Gastrocnemius medialis (tissue), 4 donors: Measurements from ENCODE around the gene TIGD1.

Source experiments
- CTCF ChIP-seq, 5 experiments: fragments of 450-650 bp in 3 of 5; fragments of 200-600 bp in 2 of 5; sonication (generic) in 2 of 5; IDR thresholded peaks in 4 of 5; conservative IDR thresholded peaks in 1 of 5; 1 replicate in 4 of 5; 2 replicates in 1 of 5; pipeline ENCODE4 v1.5.1; 2016 to 2019; ENCODE audit warnings: antibody characterized with exemption in 5 of 5, mild to moderate bottlenecking in 3 of 5, moderate library complexity in 3 of 5
- POLR2A ChIP-seq, 2 donors: fragments of 450-650 bp; IDR thresholded peaks; one replicate each; pipeline ENCODE4 v1.6.1; 2017; ENCODE audit warnings: antibody characterized with exemption in 2 of 2, mild to moderate bottlenecking in 2 of 2, moderate library complexity in 2 of 2

- no peak for TF ChIP-seq CTCF (IDR thresholded peaks at IDR 0.05 in 4 of 5, conservative IDR thresholded peaks at IDR 0.05 in 1 of 5)
- no peak for TF ChIP-seq POLR2A (IDR thresholded peaks at IDR 0.05)
These were observed 25.0 kb upstream of the TIGD1 start for GRCh38 chr2:232575404-232575746.
